SK-N-SH (cell line): ENCODE measurements around the gene SLC34A1. TPM values are rescaled to one million over a fixed set of nuclear protein-coding genes. Genes with fewer than 3 reads are reported as not detected.
A peak's percentile ranks its signal among the peaks of the same experiment; 100 is the strongest.

Experiments used
- CTCF ChIA-PET: fragments of 300-600, 350-600 bp; formaldehyde crosslinking; extraction: SDS; loops from one replicate; lab custom pipeline; 2021; lab: Yijun Ruan, JAX
- POLR2A ChIA-PET: fragments of 350-600 bp; sonication (Branson Sonifier 250); formaldehyde crosslinking; extraction: SDS; loops from one replicate; lab custom pipeline; 2020; ENCODE audit warnings: antibody characterized with exemption, inconsistent platforms; lab: Yijun Ruan, JAX
- DNase-seq: peaks from one replicate; pipeline ENCODE4 v3.0.0; 2012
- H2AFZ ChIP-seq: fragments of 200-600 bp; sonication (generic); 2 replicates; pipeline ENCODE4 v1.8.1; 2016; ENCODE audit warnings: antibody characterized with exemption, mild to moderate bottlenecking, low read depth
- H3F3A ChIP-seq: fragments of 200-600 bp; sonication (generic); replicated peaks from 2 replicates; pipeline ENCODE3; 2016; ENCODE audit warnings: antibody characterized with exemption, mild to moderate bottlenecking; ENCODE audit not compliant: insufficient read depth
- H3K27ac ChIP-seq, 2 experiments: fragments of 200-500 bp in 1 of 2; fragments of 200-600 bp in 1 of 2; sonication (Bioruptor generic) in 1 of 2; sonication (generic), shearing (Covaris generic) in 1 of 2; 2 replicates each; pipeline versions ENCODE4 v1.5.1 to v1.6.1; 2014 to 2016; ENCODE audit warnings: low read depth in 2 of 2, inconsistent platforms in 1 of 2, low read length in 1 of 2, mild to moderate bottlenecking in 1 of 2, mixed read lengths in 1 of 2
- H3K27me3 ChIP-seq: fragments of 200-600 bp; sonication (generic), shearing (Covaris generic); 2 replicates; pipeline ENCODE4 v1.6.1; 2016; ENCODE audit warnings: mixed run types; ENCODE audit not compliant: insufficient read depth
- H3K36me3 ChIP-seq, 2 experiments: fragments of 200-500 bp in 1 of 2; fragments of 200-600 bp in 1 of 2; sonication (Bioruptor generic) in 1 of 2; sonication (generic) in 1 of 2; replicated peaks in 1 of 2; 2 replicates each; pipeline versions ENCODE3 to v1.5.1; 2014 to 2016; ENCODE audit warnings: low read length in 1 of 2, mild to moderate bottlenecking in 1 of 2; ENCODE audit not compliant: insufficient read depth in 2 of 2, control insufficient read depth in 1 of 2
- H3K4me1 ChIP-seq, 2 experiments: fragments of 200-500 bp in 1 of 2; fragments of 200-600 bp in 1 of 2; sonication (Bioruptor generic) in 1 of 2; sonication (generic), shearing (Covaris generic) in 1 of 2; 2 replicates each; pipeline versions ENCODE4 v1.5.1 to v1.6.1; 2014 to 2016; ENCODE audit warnings: low read depth in 1 of 2, low read length in 1 of 2, mixed run types in 1 of 2; ENCODE audit not compliant: insufficient read depth in 2 of 2, control insufficient read depth in 1 of 2
- H3K4me2 ChIP-seq: fragments of 200-600 bp; sonication (generic), shearing (Covaris generic); 2 replicates; pipeline ENCODE4 v1.6.1; 2017; ENCODE audit warnings: mixed run types
- H3K4me3 ChIP-seq, 2 experiments: fragments of 200-500 bp in 1 of 2; fragments of 200-600 bp in 1 of 2; sonication (Bioruptor generic) in 1 of 2; sonication (generic), shearing (Covaris generic) in 1 of 2; 2 replicates each; pipeline versions ENCODE4 v1.5.1 to v1.8.1; 2014 to 2016; ENCODE audit warnings: low read depth in 2 of 2, inconsistent platforms in 1 of 2, low read length in 1 of 2, mild to moderate bottlenecking in 1 of 2, mixed read lengths in 1 of 2, moderate library complexity in 1 of 2
- H3K79me2 ChIP-seq: fragments of 200-600 bp; sonication (generic); 2 replicates; pipeline ENCODE4 v1.8.1; 2017; ENCODE audit warnings: mild to moderate bottlenecking; ENCODE audit not compliant: insufficient read depth
- H3K9ac ChIP-seq: fragments of 200-600 bp; sonication (generic); 2 replicates; pipeline ENCODE4 v1.6.1; 2017; ENCODE audit warnings: mixed run types
- H3K9me2 ChIP-seq: fragments of 200-600 bp; sonication (generic); 2 replicates; pipeline ENCODE4 v1.6.1; 2017; ENCODE audit warnings: mixed run types
- H3K9me3 ChIP-seq: fragments of 200-600 bp; sonication (generic); 2 replicates; pipeline ENCODE4 v1.6.1; 2017; ENCODE audit warnings: mixed run types, mild to moderate bottlenecking, moderate library complexity
- H4K20me1 ChIP-seq: fragments of 200-600 bp; sonication (generic); 2 replicates; pipeline ENCODE4 v1.6.1; 2017; ENCODE audit warnings: mild to moderate bottlenecking, mixed run types; ENCODE audit not compliant: insufficient read depth
- CHD2 ChIP-seq: fragments of 150-350 bp; IDR thresholded peaks from 2 replicates; pipeline ENCODE4 v1.6.1; 2018; ENCODE audit warnings: low read length; ENCODE audit not compliant: partially characterized antibody
- CTCF ChIP-seq: fragments of 200-600 bp; sonication (generic); IDR thresholded peaks from 2 replicates; pipeline ENCODE4 v1.6.1; 2017; ENCODE audit warnings: antibody characterized with exemption, mild to moderate bottlenecking, moderate library complexity
- EP300 ChIP-seq, 2 experiments: IDR thresholded peaks; 2 replicates each; pipeline versions ENCODE4 v1.4.0 to v1.6.1; 2012; ENCODE audit warnings: borderline replicate concordance in 1 of 2, low read depth in 1 of 2, low read length in 1 of 2
- FOXM1 ChIP-seq: IDR thresholded peaks from 2 replicates; pipeline ENCODE4 v1.4.0; 2012; ENCODE audit warnings: low read depth, mild to moderate bottlenecking
- GATA2 ChIP-seq: sonication (generic); formaldehyde crosslinking; IDR thresholded peaks from 2 replicates; pipeline ENCODE4 v1.5.0; 2020; ENCODE audit warnings: mild to moderate bottlenecking, missing genetic modification reagents
- JUND ChIP-seq: IDR thresholded peaks from 2 replicates; pipeline ENCODE4 v1.4.0; 2012
- POLR2AphosphoS5 ChIP-seq: IDR thresholded peaks from 2 replicates; pipeline ENCODE4 v1.6.1; 2012; ENCODE audit warnings: low read depth, low read length
- RAD21 ChIP-seq: IDR thresholded peaks from 2 replicates; pipeline ENCODE4 v1.6.1; 2012; ENCODE audit warnings: mild to moderate bottlenecking, low read length
- RCOR1 ChIP-seq: fragments of 150-350 bp; IDR thresholded peaks from 2 replicates; pipeline ENCODE4 v1.6.1; 2017; ENCODE audit warnings: antibody characterized with exemption, low read length
- RXRA ChIP-seq: IDR thresholded peaks from 2 replicates; pipeline ENCODE4 v1.4.0; 2012; ENCODE audit warnings: low read depth, mild to moderate bottlenecking, borderline replicate concordance
- SIN3A ChIP-seq: IDR thresholded peaks from 2 replicates; pipeline ENCODE4 v1.6.1; 2012; ENCODE audit warnings: low read depth, mild to moderate bottlenecking, low read length, moderate library complexity, borderline replicate concordance
- SMC3 ChIP-seq: IDR thresholded peaks from 2 replicates; pipeline ENCODE4 v1.6.1; 2012; ENCODE audit warnings: low read depth, low read length, improper control_type of control experiment
- TCF12 ChIP-seq: IDR thresholded peaks from 2 replicates; pipeline ENCODE4 v1.4.0; 2012
- YY1 ChIP-seq: IDR thresholded peaks from 2 replicates; pipeline ENCODE4 v1.4.0; 2012; ENCODE audit warnings: low read depth, mild to moderate bottlenecking
- WGBS: methylation state at CpG from one replicate; pipeline ENCODE4 v1.1.6; 2017; ENCODE audit warnings: low lambda C conversion rate; 5-methylcytosine and 5-hydroxymethylcytosine counted together
- polyA plus RNA-seq, 3 experiments: library from polyadenylated mRNA; depleted of rRNA; stranded (reverse); fragments of >200 nt; gene quantifications; 2 replicates each; pipeline ENCODE4 v1.2.3, GENCODE V29; 2012

The SLC34A1 gene
- polyA plus RNA-seq, 1 of the 3 experiments (the other 2 are of a cell fraction): 0.03 TPM

GRCh38 chr5:177335701-177336065 is 48.6 kb upstream of the SLC34A1 start:
- TF ChIP-seq POLR2AphosphoS5 (no peak), FOXM1 (no peak), JUND (no peak), CHD2 (no peak), RXRA (no peak), CTCF (no peak), YY1 (no peak), GATA2 (CRISPR knock-in tag) (no peak), RCOR1 (no peak), SIN3A (no peak)
- H3K9me2 ChIP-seq: no peaks in the 10 kb centered on the region
- WGBS: 100% methylated on average over 2 of the region's 7 CpGs

GRCh38 chr5:177336112-177336511 is 48.1 kb upstream of the SLC34A1 start:
- Histone ChIP-seq H3K4me2 (no peak overlapping the region), H3K27ac (no peak overlapping the region), H3K27me3 (no peaks in the 10 kb centered on the region), H4K20me1 (peaks cover 4% of the 10 kb centered on the region; the same call in 1 of the 2 replicates), H3K9me2 (no peaks in the 10 kb centered on the region), H3K4me1 (no peaks in the 10 kb centered on the region), H3K9ac (no peak overlapping the region), H3K9me3 (no peaks in the 10 kb centered on the region), H3F3A (no peaks in the 10 kb centered on the region), H3K79me2 (peaks cover 18% of the 10 kb centered on the region; the same call in 1 of the 2 replicates), H3K4me3 (no peak overlapping the region), H3K36me3 (peaks cover 3 to 77% of the 10 kb centered on the region in 2 experiments), H2AFZ (no peak overlapping the region)
- ChIA-PET POLR2A (no interaction called here), CTCF (interaction anchor here (0.8 to 4.4 kb wide), 7 partner anchors 12 to 223 kb away, joined by 3 to 23 read pairs (median 3); partner anchors contain the start of genes PRELID1 and RAB24)
- TF ChIP-seq RAD21 (peak; percentile 34; the same call in 1 of the 2 replicates), CTCF (peak; percentile 51), SIN3A (no peak), SMC3 (peak; percentile 32; the same call in 1 of the 2 replicates), EP300 (IDR thresholded peaks at IDR 0.05; ENCODE audit: borderline replicate concordance in 1 of 2, low read depth in 1 of 2, low read length in 1 of 2) (no peak), TCF12 (no peak)
- peak; percentile 77 for DNase-seq
- WGBS: 70% methylated on average over 6 of the region's 12 CpGs

More at GRCh38 chr5:177335701-177336065, 48.6 kb upstream of the SLC34A1 start:
- H2AFZ ChIP-seq: no peak overlapping the region
- H3F3A ChIP-seq: no peaks in the 10 kb centered on the region
- no peak for DNase-seq
- H3K27ac ChIP-seq: no peak overlapping the region
- H3K9me3 ChIP-seq: no peaks in the 10 kb centered on the region
- H4K20me1 ChIP-seq: peaks cover 4% of the 10 kb centered on the region; the same call in 1 of the 2 replicates
- H3K27me3 ChIP-seq: no peaks in the 10 kb centered on the region
- H3K36me3 ChIP-seq: peaks cover 3 to 81% of the 10 kb centered on the region in 2 experiments
- no peak overlapping the region for H3K4me2 ChIP-seq
- H3K9ac ChIP-seq: no peak overlapping the region
- ChIA-PET CTCF (interaction anchor here (0.8 to 4.4 kb wide), 6 partner anchors 13 to 222 kb away, joined by 3 to 23 read pairs (median 3); partner anchors contain the start of genes PRELID1 and RAB24), POLR2A (no interaction called here)
- H3K4me3 ChIP-seq: no peak overlapping the region
- no peaks in the 10 kb centered on the region for H3K4me1 ChIP-seq
- H3K79me2 ChIP-seq: peaks cover 16% of the 10 kb centered on the region; the same call in 1 of the 2 replicates
